OCI-LY7 (cell line): ENCODE measurements around the gene TRAF3. TPM values are rescaled to one million over a fixed set of nuclear protein-coding genes. Genes with fewer than 3 reads are reported as not detected.

ENCODE experiments used
- BruUV-seq: library from RNA; stranded (reverse); fragments of 400-500 nt; replicated peaks from 2 replicates; lab custom pipeline; 2021; lab: Mats Ljungman, UMichigan
- CTCF ChIA-PET: fragments of 300-600 bp; sonication (Branson Sonifier 250); formaldehyde crosslinking; loops from one replicate; lab custom pipeline; 2022; ENCODE audit warnings: antibody characterized with exemption; ENCODE audit not compliant: unreplicated experiment; lab: Charles Lee
- POLR2A ChIA-PET: fragments of 300-600 bp; sonication (Branson Sonifier 250); formaldehyde crosslinking; loops from one replicate; lab custom pipeline; 2022; ENCODE audit warnings: antibody characterized with exemption; lab: Charles Lee
- DNase-seq: peaks from one replicate; pipeline ENCODE4 v3.0.0-alpha.2; 2015; ENCODE audit warnings: low spot score
- H2AFZ ChIP-seq: fragments of 200-600 bp; sonication (generic), shearing (Covaris generic); 2 replicates; pipeline ENCODE4 v1.6.1; 2014; ENCODE audit warnings: mild to moderate bottlenecking, antibody characterized with exemption, low read length, moderate library complexity
- H3K27ac ChIP-seq: fragments of 200-600 bp; sonication (generic); 2 replicates; pipeline ENCODE4 v1.5.1; 2014; ENCODE audit warnings: mixed run types, low read depth, mild to moderate bottlenecking, moderate library complexity, low read length, inconsistent platforms; ENCODE audit not compliant: poor library complexity, severe bottlenecking
- H3K36me3 ChIP-seq: fragments of 200-600 bp; sonication (generic); 2 replicates; pipeline ENCODE4 v1.6.1; 2014; ENCODE audit warnings: mild to moderate bottlenecking, antibody characterized with exemption, low read length, moderate library complexity, mixed read lengths; ENCODE audit not compliant: insufficient read depth
- H3K4me1 ChIP-seq: fragments of 200-600 bp; sonication (generic); 2 replicates; pipeline ENCODE4 v1.5.1; 2014; ENCODE audit warnings: mild to moderate bottlenecking, low read length; ENCODE audit not compliant: insufficient read depth, poor library complexity, severe bottlenecking
- H3K4me2 ChIP-seq: fragments of 200-600 bp; sonication (generic); 2 replicates; pipeline ENCODE4 v1.6.1; 2014; ENCODE audit warnings: mild to moderate bottlenecking, low read length
- H3K4me3 ChIP-seq: fragments of 200-600 bp; sonication (generic); 2 replicates; pipeline ENCODE4 v1.5.1; 2014; ENCODE audit warnings: mild to moderate bottlenecking, low read depth, low read length; ENCODE audit not compliant: poor library complexity, severe bottlenecking
- H3K79me2 ChIP-seq: fragments of 200-600 bp; sonication (generic); 2 replicates; pipeline ENCODE4 v1.6.1; 2016; ENCODE audit warnings: low read depth, mild to moderate bottlenecking, low read length, moderate library complexity, mixed read lengths; ENCODE audit not compliant: insufficient read depth
- H3K9me2 ChIP-seq: fragments of 200-600 bp; sonication (generic); 2 replicates; pipeline ENCODE4 v1.6.1; 2016; ENCODE audit warnings: mild to moderate bottlenecking, low read length, mixed read lengths; ENCODE audit not compliant: insufficient read depth
- H3K9me3 ChIP-seq: fragments of 200-600 bp; sonication (generic); 2 replicates; pipeline ENCODE4 v1.6.1; 2014; ENCODE audit warnings: mild to moderate bottlenecking, mixed run types, low read length, mixed read lengths
- H4K20me1 ChIP-seq: fragments of 200-600 bp; sonication (generic); 2 replicates; pipeline ENCODE4 v1.6.1; 2014; ENCODE audit warnings: mild to moderate bottlenecking, antibody characterized with exemption, low read length, moderate library complexity, mixed read lengths; ENCODE audit not compliant: insufficient read depth
- EZH2phosphoT487 ChIP-seq: fragments of 200-600 bp; sonication (generic); IDR thresholded peaks from 2 replicates; pipeline ENCODE4 v1.6.1; 2018; ENCODE audit warnings: low read depth, borderline replicate concordance, mild to moderate bottlenecking, mixed run types, antibody characterized with exemption, low read length, moderate library complexity, mixed read lengths
- intact Hi-C: fragments of 100-400 bp; cut with micrococcal nuclease; formaldehyde crosslinking; loops from one replicate; pipeline ENCODE4 v1.10.0; 2022; ENCODE audit not compliant: unreplicated experiment
- total RNA-seq, 2 experiments: library from RNA; depleted of rRNA in 1 of 2; stranded (reverse); fragments of >200 nt in 1 of 2; shearing (Covaris generic) in 1 of 2; gene quantifications; 2 replicates each; pipeline ENCODE4 v1.2.3, GENCODE V29; 2014 to 2022
- TF ChIP-seq, protein P1 (sequence below): fragments of 200-600 bp; sonication (generic); conservative IDR thresholded peaks from 2 replicates; pipeline ENCODE4 v1.5.1; 2014; ENCODE audit warnings: mild to moderate bottlenecking, antibody characterized with exemption, low read length, moderate library complexity, mixed read lengths

TRAF3 gene
- total RNA-seq, 2 experiments from 2014 or later: 0.82 to 2.9 TPM

DNA sequence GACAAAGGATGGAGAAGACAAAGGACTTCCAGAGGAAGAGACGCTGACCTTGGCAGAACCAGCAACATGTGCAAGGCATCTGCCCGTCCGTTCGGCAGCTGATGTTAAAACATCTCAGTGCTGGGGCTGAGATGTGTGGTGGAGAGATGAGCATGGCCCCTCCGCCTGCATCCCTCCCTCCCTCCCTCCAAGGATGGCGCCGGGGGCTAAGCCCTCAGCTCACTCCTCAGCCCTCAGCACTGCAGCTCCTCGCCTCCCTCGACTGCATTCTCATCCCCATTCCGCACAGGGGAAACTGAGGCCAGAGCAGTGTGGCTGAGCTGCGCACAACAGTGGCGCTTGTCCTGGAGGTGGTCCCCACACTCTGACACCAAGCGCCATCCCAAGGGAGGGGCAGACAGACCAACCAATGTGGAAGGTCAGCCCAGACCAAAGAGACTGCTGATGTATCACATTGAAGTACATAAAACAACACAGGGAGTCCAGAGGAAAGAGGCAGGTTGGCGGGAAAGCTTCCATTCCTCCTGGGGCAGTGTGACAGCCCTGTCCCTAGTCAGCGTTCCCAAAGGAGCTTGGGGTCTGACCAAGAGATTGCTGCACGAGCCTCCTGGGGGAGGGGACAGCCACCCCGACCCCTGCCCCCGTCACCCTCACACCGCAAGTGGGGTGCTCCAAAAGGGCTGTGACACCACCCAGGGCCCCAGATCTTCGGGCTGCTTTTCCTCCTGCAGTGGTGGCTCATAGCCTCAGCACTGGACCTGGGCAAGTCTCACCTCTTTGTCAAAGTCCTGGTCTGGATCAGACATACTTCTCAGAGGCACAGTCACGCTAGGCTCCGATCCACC, 160.3 kb downstream of the TRAF3 start:
- Histone ChIP-seq H3K79me2 (no peaks in the 10 kb centered on the region), H3K36me3 (no peaks in the 10 kb centered on the region), H3K9me2 (no peaks in the 10 kb centered on the region), H3K4me3 (no peak overlapping the region), H3K4me1 (peaks cover 55% of the 10 kb centered on the region), H3K9me3 (no peaks in the 10 kb centered on the region; the same call in 1 of the 2 replicates), H4K20me1 (no peaks in the 10 kb centered on the region), H3K27ac (no peak overlapping the region), H2AFZ (no peak overlapping the region), H3K4me2 (no peak overlapping the region)
- intact Hi-C loops: no loop called here
- TF ChIP-seq, protein P1, sequence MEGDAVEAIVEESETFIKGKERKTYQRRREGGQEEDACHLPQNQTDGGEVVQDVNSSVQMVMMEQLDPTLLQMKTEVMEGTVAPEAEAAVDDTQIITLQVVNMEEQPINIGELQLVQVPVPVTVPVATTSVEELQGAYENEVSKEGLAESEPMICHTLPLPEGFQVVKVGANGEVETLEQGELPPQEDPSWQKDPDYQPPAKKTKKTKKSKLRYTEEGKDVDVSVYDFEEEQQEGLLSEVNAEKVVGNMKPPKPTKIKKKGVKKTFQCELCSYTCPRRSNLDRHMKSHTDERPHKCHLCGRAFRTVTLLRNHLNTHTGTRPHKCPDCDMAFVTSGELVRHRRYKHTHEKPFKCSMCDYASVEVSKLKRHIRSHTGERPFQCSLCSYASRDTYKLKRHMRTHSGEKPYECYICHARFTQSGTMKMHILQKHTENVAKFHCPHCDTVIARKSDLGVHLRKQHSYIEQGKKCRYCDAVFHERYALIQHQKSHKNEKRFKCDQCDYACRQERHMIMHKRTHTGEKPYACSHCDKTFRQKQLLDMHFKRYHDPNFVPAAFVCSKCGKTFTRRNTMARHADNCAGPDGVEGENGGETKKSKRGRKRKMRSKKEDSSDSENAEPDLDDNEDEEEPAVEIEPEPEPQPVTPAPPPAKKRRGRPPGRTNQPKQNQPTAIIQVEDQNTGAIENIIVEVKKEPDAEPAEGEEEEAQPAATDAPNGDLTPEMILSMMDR: no peak
- no peak for TF ChIP-seq EZH2phosphoT487
- ChIA-PET POLR2A (no interaction called here), CTCF (no interaction called here)
- DNase-seq: no peak
- BruUV-seq: no TSS peak

DNA sequence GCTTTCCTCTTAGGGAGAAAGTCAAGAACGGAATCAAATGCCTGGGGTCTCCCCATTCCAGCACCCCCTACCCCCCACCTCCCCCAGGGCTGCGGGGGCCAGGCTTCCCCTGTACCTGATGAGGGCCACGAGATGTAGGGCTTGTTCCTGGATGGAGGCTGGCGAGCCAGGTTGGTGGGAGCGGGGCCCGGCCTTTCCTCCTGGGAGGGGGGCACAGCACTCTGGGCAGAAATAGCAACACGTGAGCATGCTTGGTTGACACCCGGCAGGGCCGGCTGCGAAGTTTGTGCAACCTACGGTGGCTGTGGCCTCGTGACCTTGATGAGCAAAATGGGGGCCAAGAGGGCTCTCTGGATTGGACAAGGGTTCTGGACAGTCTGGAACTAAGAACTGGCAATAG, 160.9 kb downstream of the TRAF3 start:
- Histone ChIP-seq H3K9me3 (no peaks in the 10 kb centered on the region; the same call in 1 of the 2 replicates), H3K9me2 (no peaks in the 10 kb centered on the region), H3K4me3 (no peak overlapping the region), H3K4me2 (no peak overlapping the region), H4K20me1 (no peaks in the 10 kb centered on the region), H3K79me2 (no peaks in the 10 kb centered on the region), H2AFZ (no peak overlapping the region), H3K4me1 (peaks cover 53% of the 10 kb centered on the region), H3K36me3 (no peaks in the 10 kb centered on the region), H3K27ac (no peak overlapping the region)
- intact Hi-C loops: no loop called here
- POLR2A ChIA-PET: no interaction called here
- BruUV-seq: no TSS peak
- CTCF ChIA-PET: no interaction called here
- TF ChIP-seq EZH2phosphoT487: no peak
- TF ChIP-seq, protein P1: no peak
- no peak for DNase-seq

DNA sequence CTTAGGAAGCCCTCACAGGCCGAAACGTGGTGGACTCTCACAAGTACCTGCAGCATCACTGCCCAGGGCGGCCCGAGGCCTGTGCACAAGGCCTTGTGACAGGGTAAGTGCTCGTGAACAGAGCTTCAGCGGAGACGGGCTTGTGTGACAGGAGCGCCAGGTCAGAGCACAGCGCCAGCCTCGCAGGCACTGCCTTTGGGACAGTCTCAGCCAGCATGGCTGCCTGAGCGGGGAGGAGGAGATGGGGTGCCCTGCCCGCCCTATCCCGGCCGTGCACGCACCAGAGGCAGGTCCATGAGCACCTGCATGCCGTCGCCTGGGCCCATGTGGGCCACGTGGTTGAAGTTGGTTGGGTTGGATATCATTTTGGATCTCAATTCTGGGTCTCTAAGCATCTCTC, 162.1 kb downstream of the TRAF3 start:
- H3K4me1 ChIP-seq: peaks cover 41% of the 10 kb centered on the region
- H3K9me2 ChIP-seq: no peaks in the 10 kb centered on the region
- H3K36me3 ChIP-seq: no peaks in the 10 kb centered on the region
- CTCF ChIA-PET: no interaction called here
- DNase-seq: no peak
- TF ChIP-seq, protein P1: no peak
- TF ChIP-seq EZH2phosphoT487: no peak
- H3K79me2 ChIP-seq: no peaks in the 10 kb centered on the region
- intact Hi-C loops: no loop called here
- no peak overlapping the region for H2AFZ ChIP-seq
- BruUV-seq: no TSS peak
- no peak overlapping the region for H3K4me3 ChIP-seq
- no peak overlapping the region for H3K27ac ChIP-seq
- no peaks in the 10 kb centered on the region for H4K20me1 ChIP-seq
- no peak overlapping the region for H3K4me2 ChIP-seq
- H3K9me3 ChIP-seq: no peaks in the 10 kb centered on the region; the same call in 1 of the 2 replicates
- POLR2A ChIA-PET: interaction anchor here (0.7 kb wide), 1 partner anchor 25 kb away, joined by 4 read pairs; no protein-coding TSS in a partner anchor
